GDM1 (cell line): ENCODE measurements around the gene GALNT13.
A peak's percentile ranks its signal among the peaks of the same experiment; 100 is the strongest.
"Not testable (repeated sequence)": the region's sequence is repeated elsewhere in the genome, so short reads cannot be mapped to it uniquely, and the experiment has no call there.

Experiments
- DNase-seq: peaks from one replicate; lab custom pipeline; 2025; lab: John Stamatoyannopoulos, UW

The GALNT13 gene

DNA sequence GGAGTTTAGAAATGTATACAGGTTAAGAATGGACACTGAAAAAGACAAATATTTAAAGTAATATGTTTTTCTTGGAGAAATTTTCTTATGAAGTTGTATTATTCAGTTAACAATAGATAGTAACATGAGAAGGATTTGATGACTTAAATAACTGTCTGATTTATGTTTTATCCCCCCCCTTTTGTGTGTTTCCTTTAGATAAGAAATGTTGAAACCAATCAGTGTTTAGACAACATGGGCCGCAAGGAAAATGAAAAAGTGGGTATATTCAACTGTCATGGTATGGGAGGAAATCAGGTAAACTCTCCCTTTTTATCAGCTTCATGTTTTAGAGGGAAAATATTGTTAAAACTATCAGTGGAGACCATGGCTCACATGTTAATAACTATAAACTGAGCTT, 537.1 kb downstream of the GALNT13 start:
- no peak for DNase-seq

DNA sequence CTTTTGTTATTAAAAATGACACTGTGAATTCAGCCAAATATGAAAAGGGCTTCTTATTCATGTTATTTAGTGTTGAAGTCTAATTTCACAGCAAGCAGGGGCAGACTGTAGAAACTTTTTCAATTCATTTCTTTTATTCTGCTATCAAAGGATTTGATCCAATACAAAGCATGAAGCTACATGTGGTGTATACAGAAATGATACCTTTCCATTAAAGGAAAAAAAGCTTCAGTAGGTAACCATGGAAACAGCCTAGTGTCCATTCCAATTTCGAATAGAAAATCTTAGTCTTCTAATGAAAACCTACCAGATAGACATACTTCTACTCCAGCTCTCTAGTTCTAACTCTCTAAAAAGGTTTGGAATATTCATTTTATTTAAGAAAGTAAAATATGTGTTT, 550.5 kb downstream of the GALNT13 start:
- DNase-seq = no peak

DNA sequence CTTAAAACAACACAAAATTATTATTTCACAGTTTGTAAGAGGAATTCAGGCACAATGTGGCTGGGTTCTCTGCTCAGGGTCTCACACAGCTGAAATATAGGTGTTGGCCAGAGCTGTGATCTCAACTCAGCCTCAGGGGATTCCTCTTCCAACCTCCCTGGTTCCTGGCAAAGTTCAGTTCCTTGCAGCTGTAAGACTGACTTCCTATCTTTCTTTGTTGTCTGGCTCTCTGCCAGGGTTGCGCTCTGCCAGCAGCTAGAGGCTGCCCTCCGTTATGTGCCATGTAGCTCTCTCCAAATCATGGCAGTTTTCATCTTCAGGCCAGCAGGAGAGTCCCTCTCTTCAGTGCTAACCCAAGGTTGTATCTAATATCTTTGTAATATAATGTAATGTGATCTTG, 554.3 kb downstream of the GALNT13 start:
- no peak for DNase-seq

DNA sequence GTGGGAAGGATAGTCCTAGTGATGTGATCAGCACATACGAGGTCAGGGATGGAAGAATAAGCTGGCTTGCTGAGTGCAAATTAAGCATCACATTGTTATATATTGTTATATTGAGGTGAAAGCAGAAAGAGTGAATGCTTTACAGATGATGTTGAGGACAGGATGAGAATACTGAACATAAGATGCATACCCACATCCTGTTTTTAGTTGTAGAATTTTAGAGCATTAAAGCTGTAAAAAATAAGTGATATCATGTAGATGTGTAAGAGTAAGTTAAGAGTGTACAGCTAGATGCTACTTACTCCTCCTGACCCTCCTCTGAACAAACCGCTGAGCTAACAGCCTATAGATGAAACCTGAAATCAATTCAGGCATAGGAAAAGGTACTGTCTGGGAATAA, 555.7 kb downstream of the GALNT13 start:
- DNase-seq = no peak

DNA sequence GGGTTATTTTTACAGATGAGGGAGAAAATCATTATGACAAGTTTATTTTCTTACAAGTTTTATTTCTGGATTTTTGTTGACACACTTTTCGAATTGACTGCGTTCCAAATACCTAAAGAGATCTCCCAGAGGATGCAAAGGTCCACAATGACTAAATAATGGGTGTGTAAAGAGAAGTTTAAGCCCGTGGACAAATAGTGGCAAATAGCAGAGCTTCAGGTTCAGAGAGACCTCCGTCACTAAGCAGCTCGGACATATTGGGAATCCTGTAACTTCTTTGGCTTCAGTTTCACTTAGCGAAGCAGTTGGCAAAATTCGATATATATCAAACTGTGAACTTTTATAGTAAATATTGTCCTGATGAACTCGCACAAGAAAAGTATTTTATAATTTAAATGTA, 556.3 kb downstream of the GALNT13 start:
- no peak for DNase-seq

DNA sequence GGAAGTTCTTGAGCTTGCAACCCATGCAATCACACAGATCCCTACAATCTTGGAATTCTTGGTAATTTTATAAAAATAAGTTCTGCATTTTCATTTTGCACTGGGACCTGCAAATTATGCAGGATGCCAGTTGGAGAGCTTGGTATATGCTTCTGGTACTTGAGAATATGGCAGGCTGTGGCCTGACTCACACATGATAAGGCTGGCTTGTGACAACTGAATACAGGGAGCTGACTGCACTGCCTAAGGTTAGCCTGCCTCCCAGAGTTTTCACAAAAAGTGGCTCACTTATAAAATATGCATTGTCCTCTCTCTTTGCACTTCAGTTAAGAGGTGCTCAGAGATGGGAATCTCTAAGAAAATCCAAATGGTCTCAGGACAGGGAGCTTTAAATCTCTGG, 561.3 kb downstream of the GALNT13 start:
- no peak for DNase-seq

DNA sequence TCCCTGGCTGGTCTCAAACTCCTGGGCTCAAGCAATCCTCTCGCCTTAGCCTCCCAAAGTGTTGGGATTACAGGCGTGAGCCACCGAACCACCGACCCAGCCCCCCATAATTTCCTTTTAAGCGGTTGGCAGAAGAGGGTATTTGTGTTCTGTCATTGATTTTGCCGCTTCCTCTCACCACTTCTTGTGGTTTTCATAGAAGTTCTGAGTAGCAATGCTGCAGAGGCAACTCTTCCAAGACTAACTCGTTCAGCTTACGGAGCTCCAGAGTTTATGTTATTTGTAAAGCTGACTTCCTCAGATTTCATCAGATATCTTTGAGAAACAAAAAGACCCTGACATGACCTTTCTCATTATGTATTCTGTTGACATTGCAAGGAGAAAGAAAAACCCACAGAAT, 565.4 kb downstream of the GALNT13 start:
- no peak for DNase-seq

DNA sequence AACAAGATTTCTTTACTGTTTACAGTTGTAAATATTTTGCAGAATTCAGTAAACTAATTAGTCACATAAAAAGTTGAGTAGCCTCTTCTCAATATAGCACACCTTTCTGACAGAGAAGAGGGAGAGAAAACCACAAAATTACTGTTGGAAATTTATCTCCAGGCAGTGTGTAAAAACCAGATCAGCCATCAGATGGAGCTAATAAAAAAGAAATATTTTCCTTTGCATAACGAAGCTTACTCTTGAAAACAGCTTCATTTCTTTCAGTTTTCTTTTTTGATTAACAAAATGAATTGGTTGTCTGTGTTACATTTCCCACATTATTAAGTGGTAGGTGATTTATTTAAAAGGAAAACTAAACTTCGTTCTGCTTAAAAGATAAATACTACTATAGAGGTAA, 567.4 kb downstream of the GALNT13 start:
- no peak for DNase-seq

DNA sequence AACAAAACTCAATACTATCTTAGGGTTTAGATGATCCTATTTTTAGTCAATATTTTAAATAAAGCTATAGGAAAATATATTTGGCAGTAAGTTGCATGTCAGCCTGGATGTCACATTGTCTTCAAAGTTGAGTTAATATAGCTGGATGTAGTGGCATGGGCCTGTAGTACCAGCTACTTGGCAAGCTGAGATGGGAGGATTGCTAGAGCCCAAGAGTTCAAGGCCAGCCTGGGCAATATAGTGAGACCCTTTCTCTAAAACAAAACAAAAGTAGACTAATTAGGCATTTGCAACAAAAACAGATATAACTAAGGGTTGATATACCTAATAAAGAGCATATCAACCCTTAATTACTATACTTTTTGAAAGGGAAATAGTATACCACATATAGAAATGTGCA, 572.2 kb downstream of the GALNT13 start:
- DNase-seq = no peak

DNA sequence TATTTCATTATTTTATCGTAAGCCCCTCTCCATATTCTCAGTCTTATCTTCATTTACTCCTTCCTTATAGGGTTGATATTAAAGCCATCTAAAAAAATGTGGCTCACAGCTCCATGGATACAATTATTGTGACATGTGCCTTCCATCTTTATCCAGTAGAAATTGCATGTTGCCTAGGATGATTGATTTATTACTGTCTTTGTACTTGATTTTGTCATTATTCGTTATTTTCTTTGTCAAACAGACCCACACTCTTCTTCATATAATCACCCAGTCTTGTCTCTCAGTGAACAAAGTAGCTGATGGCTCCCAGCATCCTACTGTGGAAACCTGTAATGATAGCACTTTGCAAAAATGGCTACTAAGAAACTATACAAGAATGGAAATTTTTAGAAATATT, 574.6 kb downstream of the GALNT13 start:
- DNase-seq = no peak

DNA sequence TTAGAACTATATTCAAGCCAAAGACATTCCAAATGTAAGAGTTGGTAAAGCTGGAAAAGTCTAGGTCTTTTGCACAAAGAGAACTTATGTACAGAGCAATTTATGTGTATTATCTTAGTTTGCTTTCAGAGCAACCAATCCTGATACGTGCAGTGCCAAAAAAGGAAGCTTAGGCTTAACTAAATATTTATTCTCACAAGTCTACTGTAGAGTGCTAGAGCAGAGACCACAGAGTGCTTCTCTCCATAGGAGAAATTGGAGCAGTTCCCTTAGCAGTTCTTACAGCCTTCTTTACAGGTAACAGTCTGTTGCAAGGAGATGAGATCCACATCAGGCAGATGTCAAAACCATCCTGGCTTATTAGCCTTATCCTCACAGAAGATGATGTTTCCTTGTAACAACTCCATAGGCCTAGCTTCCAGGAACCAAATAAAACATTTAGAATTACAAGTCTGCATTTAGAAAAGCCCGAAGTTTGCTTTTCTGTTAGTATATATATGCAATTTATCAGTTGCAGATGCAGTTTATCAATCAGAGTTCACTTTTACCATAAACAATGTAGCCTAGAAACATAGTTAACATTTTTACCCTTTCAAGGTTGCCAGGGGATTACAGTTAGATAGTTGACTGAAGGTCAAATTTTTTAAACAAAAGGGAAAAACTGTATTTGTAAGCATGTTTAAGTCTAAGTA, 576.2 kb downstream of the GALNT13 start:
- DNase-seq = no peak

DNA sequence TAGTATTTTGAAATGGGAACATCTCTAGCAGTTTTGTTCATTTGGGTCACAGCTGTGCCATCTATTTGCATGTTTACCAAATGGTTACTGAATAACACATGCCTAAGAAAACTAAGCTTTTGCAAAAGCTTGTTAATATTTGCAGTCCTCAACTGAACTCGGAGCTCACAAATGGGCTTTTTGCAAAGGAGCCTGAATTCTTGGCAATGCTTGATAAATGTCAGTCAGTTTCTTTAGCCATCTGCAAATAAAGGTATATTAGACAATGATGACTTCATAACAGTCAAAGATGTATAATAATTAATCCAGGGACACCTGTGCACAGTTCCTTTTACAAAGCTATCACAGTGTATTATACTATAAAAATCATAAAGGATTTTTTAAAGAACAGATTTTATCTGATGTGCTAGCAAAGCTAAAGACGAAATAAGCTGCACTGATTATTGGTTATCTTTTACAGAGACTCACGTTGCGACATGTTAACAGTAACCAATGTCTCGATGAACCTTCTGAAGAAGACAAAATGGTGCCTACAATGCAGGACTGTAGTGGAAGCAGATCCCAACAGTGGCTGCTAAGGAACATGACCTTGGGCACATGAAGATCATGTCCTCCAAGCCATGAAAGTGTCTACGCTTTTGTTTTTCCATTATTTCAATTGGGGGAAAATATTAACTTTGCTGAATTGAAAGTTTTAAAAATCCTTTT, 578.4 kb downstream of the GALNT13 start:
- no peak for DNase-seq

DNA sequence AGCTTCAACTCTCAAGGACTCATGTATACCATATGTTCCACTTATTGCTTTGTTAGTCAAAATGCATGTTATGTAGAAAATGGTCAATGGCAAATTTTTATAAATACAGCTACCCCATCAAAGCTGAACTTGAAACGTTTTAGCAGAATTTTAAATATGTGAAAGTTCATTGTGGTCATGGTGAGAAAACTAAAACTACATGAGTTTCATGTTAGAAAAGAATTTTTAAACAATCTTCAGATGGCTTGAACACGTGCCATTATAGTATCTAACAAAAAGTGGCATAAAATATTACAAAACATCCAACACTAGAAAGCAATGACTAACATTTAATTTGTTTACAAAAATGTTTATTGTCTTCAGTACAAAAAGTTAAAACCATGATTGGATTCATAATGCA, 580.7 kb downstream of the GALNT13 start:
- no peak for DNase-seq

DNA sequence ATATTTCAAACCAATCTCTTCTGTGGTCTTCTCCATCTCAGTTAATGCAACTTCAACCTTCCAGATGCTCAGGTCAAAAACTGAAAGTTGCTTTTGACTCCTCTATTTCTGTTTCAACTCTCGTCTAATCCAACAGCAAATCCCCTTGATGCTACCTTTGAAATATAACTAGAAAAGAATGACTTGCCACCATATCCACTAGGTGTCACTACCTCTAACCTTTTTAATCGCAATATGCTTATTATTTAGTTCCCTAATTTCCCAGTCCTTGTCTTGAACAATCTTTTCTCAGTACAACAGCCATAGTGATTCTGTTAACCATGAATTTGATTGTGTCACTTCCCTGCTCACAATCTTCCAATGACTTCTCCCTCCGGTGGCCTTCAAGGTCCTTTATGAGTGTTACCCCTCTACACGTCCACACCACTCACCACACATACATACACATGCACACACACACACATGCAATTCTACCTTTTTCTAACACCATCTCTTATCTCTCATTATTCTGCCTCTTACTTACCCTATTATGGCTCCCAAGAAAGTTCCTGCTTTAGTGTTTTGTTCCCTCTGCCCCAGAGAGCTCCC, 581.3 kb downstream of the GALNT13 start:
- peak; percentile 16 for DNase-seq

DNA sequence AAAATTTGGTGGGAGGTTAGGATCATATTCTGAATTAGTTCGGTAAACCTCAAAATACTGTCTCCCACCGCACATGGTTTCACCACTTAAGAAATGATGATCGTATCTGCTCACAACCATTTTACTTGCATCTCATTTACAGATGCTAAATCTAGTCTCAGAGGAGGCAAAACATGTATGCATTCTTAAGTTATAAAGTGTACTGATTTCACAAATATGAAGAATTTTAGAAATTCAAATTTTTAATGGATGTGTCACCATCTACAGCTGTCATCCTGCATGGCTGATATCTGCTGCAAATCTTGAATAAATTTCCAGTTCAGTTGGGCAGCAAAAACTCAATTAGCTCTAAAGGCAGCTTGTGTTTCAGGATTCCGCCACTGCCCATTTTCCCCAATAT, 583.4 kb downstream of the GALNT13 start:
- DNase-seq = no peak

DNA sequence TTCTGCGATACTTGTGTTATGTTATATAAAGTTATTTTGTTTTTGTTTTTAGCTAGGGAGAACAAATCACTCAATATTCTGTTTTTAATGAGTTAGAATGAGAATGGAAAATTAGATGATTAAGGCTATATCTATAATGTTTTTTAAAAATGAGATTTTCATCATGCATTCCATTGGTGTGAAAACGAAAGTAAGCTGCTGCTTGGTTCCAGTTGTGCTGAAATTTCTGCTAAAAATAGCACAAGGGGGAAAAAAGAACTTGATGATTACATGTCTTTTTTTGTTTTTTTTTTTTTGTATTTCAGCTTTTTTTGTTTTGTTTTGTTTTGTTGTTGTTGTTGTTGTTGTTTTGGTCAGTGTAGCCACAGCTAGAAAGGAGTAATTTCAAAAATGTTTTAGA, 584.1 kb downstream of the GALNT13 start:
- DNase-seq = no peak

DNA sequence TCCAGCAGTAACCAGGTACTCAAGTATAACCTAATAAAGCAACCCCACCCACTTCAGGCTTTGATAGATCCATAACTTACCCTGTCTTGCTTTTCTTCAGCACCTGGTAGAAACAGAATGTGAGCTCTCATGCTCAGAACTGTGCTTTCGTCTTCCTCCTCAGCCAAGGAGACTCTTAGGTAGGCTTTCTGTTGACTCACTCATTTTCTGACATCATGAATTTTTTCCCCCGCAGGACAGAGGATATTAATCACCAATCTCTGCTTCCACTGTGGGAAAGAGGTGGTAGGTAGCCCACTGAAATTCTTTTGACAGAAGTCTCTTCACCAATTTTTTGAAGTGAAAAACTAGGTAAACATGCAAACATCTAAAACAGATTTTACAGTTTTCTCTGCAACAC, 585.6 kb downstream of the GALNT13 start:
- no peak for DNase-seq

DNA sequence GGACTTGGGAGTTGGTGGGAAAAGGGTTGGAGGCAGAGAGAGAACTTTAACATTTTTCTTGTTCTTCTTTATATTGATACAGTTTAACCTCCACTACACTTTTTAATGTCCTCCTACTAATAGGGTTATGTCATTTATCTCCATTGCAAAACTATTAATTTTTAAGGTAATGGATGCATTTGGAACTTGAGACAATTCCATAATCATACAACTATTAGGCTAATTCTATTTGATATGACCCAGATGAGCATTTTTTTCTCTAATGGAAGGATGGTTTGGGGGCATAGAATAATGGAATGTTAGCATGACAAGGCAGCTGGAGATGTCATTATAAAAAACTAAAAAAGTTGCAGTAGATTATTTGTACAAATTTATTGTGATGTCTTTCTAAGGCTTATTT, 587.6 kb downstream of the GALNT13 start:
- no peak for DNase-seq

DNA sequence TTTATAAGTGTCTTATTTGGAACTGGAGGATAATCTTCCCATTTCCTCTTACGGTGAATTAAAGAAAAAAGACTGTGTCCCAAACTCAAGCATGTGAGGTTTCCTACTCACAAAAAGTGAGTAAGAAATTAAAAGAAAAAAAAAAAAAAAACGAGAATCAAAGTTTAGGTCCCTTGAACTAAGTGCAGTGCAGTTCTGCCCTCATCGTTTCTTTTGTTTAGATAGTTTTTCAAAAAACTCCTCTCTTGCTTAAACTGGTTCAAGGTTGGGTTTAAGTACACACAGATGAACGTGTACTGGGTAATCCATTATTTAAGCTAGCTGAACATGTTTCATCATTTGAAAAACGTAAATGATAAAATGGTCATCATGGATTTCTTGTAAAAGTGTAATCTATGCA, 590.9 kb downstream of the GALNT13 start:
- no peak for DNase-seq

DNA sequence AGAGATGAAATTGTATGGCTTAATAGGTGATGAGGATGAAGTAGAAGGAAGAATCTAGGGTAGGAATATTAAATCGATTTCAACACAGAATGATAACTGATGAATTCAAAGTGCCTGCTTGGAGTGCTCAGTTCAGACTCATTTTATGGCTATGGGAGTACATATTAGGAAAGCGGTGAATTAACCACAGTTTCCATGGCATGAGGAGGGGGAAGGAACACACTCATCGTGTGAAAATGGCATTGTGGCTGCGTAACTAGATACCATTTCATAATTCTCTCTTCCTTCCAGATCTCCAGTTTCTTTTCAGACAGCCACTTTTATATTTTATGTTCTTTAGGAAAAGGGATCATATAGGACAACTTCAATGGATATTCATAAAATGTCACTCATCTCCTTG, 594.5 kb downstream of the GALNT13 start:
- no peak for DNase-seq

DNA sequence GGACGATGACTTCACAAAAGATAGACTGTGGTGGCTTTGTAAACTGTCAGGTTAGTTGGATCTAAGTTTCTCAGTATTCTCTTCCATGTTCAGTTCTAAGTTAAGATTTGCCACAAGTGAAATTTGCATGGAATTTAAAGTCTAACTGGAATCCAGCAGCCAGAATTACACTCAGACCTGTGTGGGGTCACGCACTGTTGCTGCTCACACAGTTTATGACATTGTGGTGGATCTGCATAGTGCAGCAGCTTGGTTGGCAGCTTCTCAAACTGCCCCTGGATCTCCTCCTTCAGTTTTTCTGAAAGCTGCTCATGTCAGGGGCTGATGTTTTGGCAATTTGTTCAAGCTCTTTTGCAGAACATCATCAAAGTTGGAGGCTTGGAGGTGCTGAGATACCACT, 598.7 kb downstream of the GALNT13 start:
- no peak for DNase-seq

DNA sequence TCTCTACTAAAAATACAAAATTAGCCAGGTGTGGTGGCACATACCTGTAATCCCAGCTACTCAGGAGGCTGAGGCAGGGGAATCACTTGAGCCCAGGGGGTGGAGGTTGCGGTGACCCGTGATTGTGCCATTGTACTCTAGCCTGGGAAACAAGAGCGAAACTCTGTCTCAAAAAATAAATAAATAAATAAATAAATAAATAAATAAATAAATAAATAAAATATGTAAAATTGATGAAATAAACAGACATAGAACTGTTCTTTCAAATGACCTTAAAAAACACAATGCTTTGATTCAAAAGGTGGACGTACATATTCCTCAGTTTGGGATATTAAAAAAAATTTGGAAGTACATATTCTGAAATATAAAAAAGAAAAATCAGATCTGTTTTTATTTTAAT, 599.8 kb downstream of the GALNT13 start:
- DNase-seq = not testable (repeated sequence)

DNA sequence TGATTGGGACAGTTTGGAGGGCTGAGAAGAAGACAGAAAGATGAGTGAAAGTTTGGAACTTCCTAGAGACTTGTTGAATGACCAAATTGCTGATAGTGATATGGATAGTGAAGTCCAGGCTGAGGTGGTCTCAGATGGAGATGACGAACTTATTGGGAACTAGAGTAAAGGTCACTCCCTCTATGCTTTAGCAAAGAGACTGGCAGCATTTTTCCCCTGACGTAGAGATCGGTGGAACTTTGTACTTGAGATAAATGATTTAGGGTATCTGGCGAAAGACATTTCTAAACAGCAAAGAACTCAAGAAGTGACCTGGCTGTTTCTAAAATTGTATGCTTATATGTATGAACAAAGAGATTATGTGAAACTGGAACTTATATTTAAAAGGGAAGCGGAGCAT, 605.6 kb downstream of the GALNT13 start:
- no peak for DNase-seq

DNA sequence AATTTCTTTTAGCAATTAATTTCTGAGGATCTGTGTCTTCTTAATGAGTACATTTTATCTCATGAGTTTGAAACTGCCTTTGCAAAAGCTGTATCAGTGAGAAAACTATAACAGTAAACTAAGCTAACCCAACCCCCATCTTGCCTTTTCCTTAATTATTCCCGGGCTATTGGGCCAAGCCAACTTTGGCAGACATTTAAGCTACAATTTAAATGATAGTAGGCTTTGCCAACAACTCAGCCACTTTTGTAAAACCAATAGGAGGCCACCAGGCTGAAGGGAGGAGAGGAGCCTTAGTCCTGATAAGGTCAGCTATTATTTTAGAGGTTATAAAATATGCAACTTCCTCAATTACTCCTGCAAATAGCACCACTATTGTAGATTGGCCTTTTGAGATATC, 608.8 kb downstream of the GALNT13 start:
- DNase-seq = no peak
